ENCODE results near the gene OPA1.

DNA sequence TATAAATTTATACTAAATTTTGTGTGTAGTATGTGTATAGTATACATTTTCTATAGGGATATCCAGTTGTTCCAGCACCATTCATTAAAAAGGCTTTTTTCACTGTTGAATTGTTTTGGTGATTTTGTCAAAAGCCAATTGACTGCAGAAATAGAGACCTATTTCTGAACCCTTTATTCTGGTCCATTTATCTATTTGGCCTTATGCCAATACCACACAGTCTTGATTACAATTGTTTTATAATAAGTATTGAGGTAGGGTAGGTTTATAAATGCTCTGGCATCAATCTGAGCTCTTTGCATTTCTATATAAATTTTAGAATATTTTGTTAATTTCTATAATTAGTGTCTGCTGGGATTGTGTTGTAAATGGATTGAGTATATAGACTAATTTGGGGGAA, 6.5 kb upstream of the OPA1 start:
- TF ChIP-seq, protein P1, sequence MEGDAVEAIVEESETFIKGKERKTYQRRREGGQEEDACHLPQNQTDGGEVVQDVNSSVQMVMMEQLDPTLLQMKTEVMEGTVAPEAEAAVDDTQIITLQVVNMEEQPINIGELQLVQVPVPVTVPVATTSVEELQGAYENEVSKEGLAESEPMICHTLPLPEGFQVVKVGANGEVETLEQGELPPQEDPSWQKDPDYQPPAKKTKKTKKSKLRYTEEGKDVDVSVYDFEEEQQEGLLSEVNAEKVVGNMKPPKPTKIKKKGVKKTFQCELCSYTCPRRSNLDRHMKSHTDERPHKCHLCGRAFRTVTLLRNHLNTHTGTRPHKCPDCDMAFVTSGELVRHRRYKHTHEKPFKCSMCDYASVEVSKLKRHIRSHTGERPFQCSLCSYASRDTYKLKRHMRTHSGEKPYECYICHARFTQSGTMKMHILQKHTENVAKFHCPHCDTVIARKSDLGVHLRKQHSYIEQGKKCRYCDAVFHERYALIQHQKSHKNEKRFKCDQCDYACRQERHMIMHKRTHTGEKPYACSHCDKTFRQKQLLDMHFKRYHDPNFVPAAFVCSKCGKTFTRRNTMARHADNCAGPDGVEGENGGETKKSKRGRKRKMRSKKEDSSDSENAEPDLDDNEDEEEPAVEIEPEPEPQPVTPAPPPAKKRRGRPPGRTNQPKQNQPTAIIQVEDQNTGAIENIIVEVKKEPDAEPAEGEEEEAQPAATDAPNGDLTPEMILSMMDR (IDR thresholded peaks at IDR 0.05): no peak
- no peak for TF ChIP-seq POLR2AphosphoS5 (IDR thresholded peaks at IDR 0.05; ENCODE audit: insufficient read depth in 1 of 2, low read depth in 1 of 2)
